Osteoblast (primary cell): ENCODE results near the gene DNAJB11. TPM values are rescaled to one million over a fixed set of nuclear protein-coding genes. Genes with fewer than 3 reads are reported as not detected.

Source experiments
- DNase-seq: peaks from one replicate; pipeline ENCODE4 v3.0.0; 2011; ENCODE audit warnings: low spot score, mixed read lengths; ENCODE audit not compliant: insufficient read length; ENCODE audit errors: missing footprints
- H2AFZ ChIP-seq: 2 replicates; pipeline ENCODE4 v1.6.0; 2011; ENCODE audit warnings: mild to moderate bottlenecking, low read length
- H3K27ac ChIP-seq: 2 replicates; pipeline ENCODE4 v1.5.1; 2011; ENCODE audit warnings: mild to moderate bottlenecking, low read depth, low read length, moderate library complexity
- H3K27me3 ChIP-seq: 2 replicates; pipeline ENCODE4 v1.6.0; 2012; ENCODE audit warnings: mild to moderate bottlenecking, control low read depth, inconsistent platforms, low read length, moderate library complexity; ENCODE audit not compliant: insufficient read depth
- H3K36me3 ChIP-seq: 2 replicates; pipeline ENCODE4 v1.5.1; 2011; ENCODE audit warnings: mild to moderate bottlenecking, low read length, control low read depth, moderate library complexity; ENCODE audit not compliant: insufficient read depth
- H3K4me1 ChIP-seq: 2 replicates; pipeline ENCODE4 v1.5.1; 2011; ENCODE audit warnings: mild to moderate bottlenecking, low read length, control low read depth, moderate library complexity; ENCODE audit not compliant: insufficient read depth
- H3K4me2 ChIP-seq: 2 replicates; pipeline ENCODE4 v1.6.0; 2011; ENCODE audit warnings: mild to moderate bottlenecking, low read length; ENCODE audit not compliant: insufficient read depth
- H3K4me3 ChIP-seq: fragments of 200-600 bp; sonication (generic); 3 replicates; pipeline ENCODE4 v1.5.1; 2012; ENCODE audit warnings: mild to moderate bottlenecking, low read length, inconsistent platforms; ENCODE audit not compliant: insufficient read depth
- H3K79me2 ChIP-seq: 2 replicates; pipeline ENCODE4 v1.6.0; 2012; ENCODE audit warnings: mild to moderate bottlenecking, low read length, control low read depth, inconsistent platforms; ENCODE audit not compliant: insufficient read depth
- H3K9me3 ChIP-seq: 2 replicates; pipeline ENCODE4 v1.5.1; 2011; ENCODE audit warnings: low read depth, low read length, control low read depth
- H4K20me1 ChIP-seq: 2 replicates; pipeline ENCODE4 v1.6.0; 2012; ENCODE audit warnings: mild to moderate bottlenecking, low read length, control low read depth; ENCODE audit not compliant: insufficient read depth
- CTCF ChIP-seq: IDR thresholded peaks from 2 replicates; pipeline ENCODE4 v1.5.1; 2011; ENCODE audit warnings: mild to moderate bottlenecking, low read depth, low read length, moderate library complexity; ENCODE audit errors: extremely low read depth
- total RNA-seq: library from RNA; depleted of rRNA; stranded (reverse); fragments of >200 nt; gene quantifications from 2 replicates; pipeline ENCODE4 v1.2.3, GENCODE V29; 2012

The DNAJB11 gene
- total RNA-seq, 1 donor = 35.8 TPM

- H3K27me3 ChIP-seq = peaks cover 8% of the 10 kb centered on the region
- H3K27ac ChIP-seq = no peak overlapping the region
Measured at GRCh38 chr3:186625600-186626042, 55.1 kb downstream of the DNAJB11 start.

GRCh38 chr3:186626254-186626847 lies 55.8 kb downstream of the DNAJB11 start:
- no peaks in the 10 kb centered on the region for H4K20me1 ChIP-seq
- H3K4me3 ChIP-seq = no peak overlapping the region
- H2AFZ ChIP-seq = no peak overlapping the region
- H3K27ac ChIP-seq = no peak overlapping the region
- no peaks in the 10 kb centered on the region for H3K4me1 ChIP-seq
- no peak for TF ChIP-seq CTCF
- no peaks in the 10 kb centered on the region for H3K9me3 ChIP-seq
- peaks cover 5% of the 10 kb centered on the region for H3K27me3 ChIP-seq
- DNase-seq = no peak
- no peak overlapping the region for H3K4me2 ChIP-seq
- no peaks in the 10 kb centered on the region for H3K36me3 ChIP-seq
- H3K79me2 ChIP-seq = no peaks in the 10 kb centered on the region

More at GRCh38 chr3:186625600-186626042, 55.1 kb downstream of the DNAJB11 start:
- H3K36me3 ChIP-seq = no peaks in the 10 kb centered on the region
- H3K79me2 ChIP-seq = no peaks in the 10 kb centered on the region
- H3K4me1 ChIP-seq = no peaks in the 10 kb centered on the region
- H3K4me2 ChIP-seq = no peak overlapping the region
- TF ChIP-seq CTCF = no peak
- no peak for DNase-seq
- H2AFZ ChIP-seq = no peak overlapping the region
- no peaks in the 10 kb centered on the region for H4K20me1 ChIP-seq
- H3K9me3 ChIP-seq = no peaks in the 10 kb centered on the region
- no peak overlapping the region for H3K4me3 ChIP-seq

DNA sequence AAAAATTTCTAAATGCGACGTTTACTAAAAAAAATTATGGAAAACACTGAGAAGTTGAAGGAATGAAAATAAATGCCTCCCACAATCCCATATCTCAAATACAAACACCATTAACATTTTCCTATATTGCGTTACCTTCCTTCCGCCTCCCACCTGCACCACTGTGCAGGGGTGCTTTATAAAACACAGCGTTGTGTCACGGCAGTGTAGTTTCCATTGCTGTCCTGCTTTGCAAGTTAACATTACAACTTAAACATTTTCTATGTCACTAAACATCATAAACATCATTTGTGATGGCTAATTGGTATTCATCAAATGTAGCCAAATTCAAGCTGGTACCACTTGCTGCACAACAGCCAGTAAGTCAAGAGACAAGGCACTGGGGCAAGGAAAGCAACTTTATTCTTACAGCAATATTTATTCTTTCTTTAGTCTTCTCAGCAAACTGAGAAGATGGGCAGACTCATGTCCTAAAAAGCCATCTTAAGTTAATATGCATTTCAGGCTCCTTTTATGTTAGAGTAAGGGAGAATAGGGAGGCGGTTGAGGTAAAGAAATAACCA lies 57.4 kb downstream of the DNAJB11 start:
- peaks cover 5% of the 10 kb centered on the region for H3K27me3 ChIP-seq
- H3K9me3 ChIP-seq = no peaks in the 10 kb centered on the region
- no peak overlapping the region for H3K4me2 ChIP-seq
- no peak for DNase-seq
- H3K27ac ChIP-seq = no peak overlapping the region
- no peaks in the 10 kb centered on the region for H3K36me3 ChIP-seq
- H3K4me3 ChIP-seq = no peak overlapping the region
- TF ChIP-seq CTCF = no peak
- H2AFZ ChIP-seq = no peak overlapping the region
- no peaks in the 10 kb centered on the region for H4K20me1 ChIP-seq
- no peaks in the 10 kb centered on the region for H3K4me1 ChIP-seq
- no peaks in the 10 kb centered on the region for H3K79me2 ChIP-seq

GRCh38 chr3:186628756-186629155 lies 58.2 kb downstream of the DNAJB11 start:
- H3K79me2 ChIP-seq = no peaks in the 10 kb centered on the region
- no peak for TF ChIP-seq CTCF
- no peak overlapping the region for H2AFZ ChIP-seq
- no peaks in the 10 kb centered on the region for H3K4me1 ChIP-seq
- no peak overlapping the region for H3K27ac ChIP-seq
- H3K4me3 ChIP-seq = no peak overlapping the region
- H4K20me1 ChIP-seq = no peaks in the 10 kb centered on the region
- no peaks in the 10 kb centered on the region for H3K27me3 ChIP-seq
- no peak overlapping the region for H3K4me2 ChIP-seq
- H3K9me3 ChIP-seq = no peaks in the 10 kb centered on the region
- no peaks in the 10 kb centered on the region for H3K36me3 ChIP-seq
- no peak for DNase-seq
